ENCODE data around the gene NACC2.
"Not testable (repeated sequence)": the region's sequence is repeated elsewhere in the genome, so short reads cannot be mapped to it uniquely, and the experiment has no call there.

NACC2 gene

DNA sequence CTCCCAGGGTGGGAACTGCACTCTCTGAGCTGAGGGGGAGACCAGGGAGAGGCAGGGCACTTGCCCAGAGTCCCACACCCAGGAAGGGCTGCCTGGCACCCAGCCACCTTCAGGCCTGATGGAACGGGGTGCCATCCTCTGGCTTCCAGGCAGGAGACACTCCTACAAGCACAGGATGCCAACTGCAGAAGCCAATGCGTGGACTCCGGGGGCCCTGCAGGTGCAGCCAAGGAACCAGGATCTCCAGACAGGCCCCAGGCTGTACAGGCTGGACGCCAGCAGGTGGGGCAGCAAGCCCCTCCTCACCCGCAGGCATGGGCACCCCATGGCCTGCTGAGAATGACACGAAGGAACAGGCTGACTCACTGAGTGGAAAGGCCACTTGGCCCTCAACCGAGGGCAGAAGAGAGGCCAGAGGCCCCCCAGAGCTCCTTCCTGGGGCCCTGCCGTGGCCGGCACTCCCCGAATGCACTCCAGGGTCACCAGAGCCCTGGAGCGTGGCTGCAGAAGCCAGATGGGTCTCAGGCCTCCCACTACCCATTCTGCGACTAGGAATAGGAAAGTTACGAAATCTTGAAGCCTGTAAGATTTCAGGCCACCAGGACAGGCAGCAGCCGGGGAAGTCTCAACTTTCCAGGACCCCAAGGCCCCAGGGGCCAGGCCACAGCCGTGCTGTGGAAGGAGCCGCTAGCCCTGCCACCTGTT, 15.7 kb downstream of the NACC2 start:
- no peak for DNase-seq

DNA sequence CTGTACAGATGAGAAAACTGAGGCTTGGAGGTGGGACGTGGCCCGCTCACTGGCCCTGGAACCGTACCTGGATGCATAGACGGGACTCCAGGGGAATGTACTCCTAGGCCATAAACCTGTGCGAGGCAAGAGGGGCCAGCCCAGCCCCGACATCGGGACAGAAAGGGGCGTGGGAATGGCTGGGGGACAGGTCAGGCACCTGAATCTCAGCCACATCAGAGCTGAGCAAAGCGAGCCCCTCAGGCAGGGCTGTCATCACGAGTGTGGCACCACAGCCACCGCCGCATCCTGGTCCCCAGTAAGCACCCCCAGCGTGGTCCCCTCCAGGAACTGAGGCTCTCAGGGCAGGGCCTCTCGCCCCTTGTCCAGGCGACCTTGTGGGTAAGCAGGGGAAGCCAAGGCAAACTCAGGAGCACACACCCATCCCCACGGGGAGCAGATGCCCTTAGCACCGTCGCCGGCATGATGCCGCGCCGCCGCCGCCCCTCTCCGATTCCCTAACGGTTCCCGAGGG, 16.5 kb downstream of the NACC2 start:
- DNase-seq = no peak

DNA sequence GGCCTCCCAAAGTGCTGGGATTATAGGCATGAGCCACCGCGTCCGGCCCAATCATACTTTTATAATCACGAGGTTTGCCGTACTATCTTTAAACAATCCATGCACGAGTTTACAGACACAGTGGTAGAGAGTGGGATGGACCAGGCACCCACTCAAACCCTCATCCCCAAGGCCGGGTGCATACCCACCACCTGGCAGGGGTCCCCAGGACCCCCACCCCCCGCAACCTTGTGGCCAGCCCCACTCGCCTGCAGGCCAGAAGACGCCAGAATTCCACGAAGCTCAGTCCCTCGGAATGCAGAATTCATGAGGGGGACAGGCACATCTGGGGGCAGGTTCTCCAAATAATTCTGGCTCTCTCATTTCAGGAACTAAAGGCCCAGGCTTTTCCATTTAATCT, 17.1 kb downstream of the NACC2 start:
- DNase-seq = no peak

DNA sequence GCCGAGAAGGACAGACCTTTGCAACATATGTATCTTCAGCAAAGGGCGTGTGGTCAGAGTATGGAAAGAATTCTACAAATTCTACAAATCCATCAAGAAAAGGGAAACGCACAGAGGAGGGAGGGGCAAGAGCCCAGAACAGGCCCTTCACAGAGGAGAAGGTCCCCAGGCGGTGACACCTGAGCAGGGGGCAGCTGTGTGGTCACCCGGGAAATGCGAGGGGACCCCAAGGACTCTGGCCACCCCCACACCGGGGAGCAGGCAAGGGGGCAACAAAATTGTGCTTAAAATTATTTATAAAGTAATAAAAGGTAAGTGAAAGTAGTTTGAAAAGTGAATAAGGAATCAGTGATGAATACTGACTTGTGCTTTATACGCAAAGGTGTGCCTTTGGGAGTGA, 17.6 kb downstream of the NACC2 start:
- DNase-seq = no peak

DNA sequence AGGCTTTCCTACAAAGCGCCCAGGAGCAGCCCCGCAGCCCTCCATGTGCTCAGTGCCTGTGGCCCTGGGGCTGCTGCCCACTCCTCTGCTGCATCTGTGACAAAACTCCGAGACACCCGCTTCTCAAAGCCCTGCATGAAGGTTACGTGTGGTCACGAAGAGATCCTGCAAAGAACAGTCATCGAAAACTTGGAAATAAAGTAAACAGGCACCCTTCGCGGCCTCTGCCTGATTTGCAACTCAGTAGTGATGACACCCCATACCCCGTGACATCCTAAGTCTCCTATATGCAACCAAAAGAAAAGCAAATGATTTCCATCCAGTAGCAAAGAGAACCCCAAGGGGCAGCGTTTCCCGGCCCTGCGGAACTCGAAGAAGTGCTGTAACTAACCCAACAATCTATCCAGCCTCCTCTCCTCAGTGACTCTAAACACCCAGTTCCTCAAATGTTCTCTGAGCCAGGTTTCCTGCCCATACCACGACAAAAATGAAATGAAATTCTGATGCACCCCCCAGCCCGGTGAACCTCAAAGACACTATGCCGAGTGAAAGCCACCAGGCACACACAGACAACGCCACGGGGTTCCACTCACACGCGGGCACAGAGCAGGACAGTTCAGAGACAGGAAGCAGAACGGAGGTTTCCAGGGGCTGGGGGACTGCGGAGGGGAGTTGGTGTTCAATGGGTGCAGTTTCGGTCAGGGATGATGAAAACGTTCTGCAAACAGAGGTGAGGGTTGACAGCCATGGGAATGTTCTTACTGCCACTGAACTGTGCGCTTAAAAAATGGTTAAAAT, 19.0 kb downstream of the NACC2 start:
- no peak for DNase-seq

DNA sequence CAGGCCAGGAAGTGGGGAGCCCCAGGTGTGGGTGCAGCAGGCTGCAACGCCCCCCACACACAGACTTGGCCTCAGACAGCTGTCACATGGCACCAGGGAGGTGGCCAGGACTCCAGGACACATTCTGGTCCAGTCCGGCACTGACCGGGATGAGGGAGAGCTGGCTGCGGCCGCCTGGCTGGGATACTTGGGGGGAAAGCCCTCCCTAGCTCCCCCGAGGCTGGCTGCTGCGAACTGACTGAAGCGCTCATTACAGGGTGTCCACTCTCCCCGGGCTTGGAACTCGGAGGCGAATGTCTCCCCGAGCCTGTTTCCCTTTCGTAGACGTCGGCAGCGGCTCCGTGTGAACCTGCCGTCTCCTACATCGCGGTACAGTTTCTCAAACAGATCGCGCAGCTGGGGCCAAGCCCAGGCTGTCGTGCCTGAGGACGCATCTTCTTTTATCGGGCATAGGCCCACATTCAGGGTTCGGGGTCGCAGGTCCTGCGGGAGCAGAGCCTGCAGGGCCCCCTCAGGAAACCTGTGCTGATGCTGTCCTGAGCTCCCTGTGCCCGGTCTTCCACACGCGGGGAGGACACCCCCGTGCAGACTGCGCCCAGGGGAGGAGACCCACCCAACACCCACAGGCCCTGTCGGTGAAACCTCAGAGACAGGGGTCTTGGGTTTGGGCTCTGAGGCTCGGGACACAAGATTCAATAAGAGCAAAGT, 19.8 kb downstream of the NACC2 start:
- no peak for DNase-seq

DNA sequence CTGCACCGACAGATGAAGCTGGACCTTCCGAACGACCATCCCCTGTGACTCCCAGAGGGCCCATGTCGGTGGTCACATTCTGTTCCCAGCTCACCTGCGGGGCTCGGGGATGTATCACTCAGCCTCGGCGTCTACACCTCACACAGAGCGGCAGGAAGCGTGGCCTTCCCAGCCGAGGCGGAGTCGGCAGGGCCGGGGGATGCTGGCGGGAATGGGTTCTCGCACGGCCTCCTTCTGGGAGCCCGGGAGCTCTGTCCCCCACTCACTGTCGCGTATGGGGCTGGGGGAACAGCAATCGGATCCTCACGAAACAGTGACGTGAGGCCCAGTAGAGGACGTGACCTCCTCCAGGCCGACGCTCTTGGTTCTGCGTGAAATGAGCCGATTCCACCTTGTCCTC, 20.4 kb downstream of the NACC2 start:
- no peak for DNase-seq

DNA sequence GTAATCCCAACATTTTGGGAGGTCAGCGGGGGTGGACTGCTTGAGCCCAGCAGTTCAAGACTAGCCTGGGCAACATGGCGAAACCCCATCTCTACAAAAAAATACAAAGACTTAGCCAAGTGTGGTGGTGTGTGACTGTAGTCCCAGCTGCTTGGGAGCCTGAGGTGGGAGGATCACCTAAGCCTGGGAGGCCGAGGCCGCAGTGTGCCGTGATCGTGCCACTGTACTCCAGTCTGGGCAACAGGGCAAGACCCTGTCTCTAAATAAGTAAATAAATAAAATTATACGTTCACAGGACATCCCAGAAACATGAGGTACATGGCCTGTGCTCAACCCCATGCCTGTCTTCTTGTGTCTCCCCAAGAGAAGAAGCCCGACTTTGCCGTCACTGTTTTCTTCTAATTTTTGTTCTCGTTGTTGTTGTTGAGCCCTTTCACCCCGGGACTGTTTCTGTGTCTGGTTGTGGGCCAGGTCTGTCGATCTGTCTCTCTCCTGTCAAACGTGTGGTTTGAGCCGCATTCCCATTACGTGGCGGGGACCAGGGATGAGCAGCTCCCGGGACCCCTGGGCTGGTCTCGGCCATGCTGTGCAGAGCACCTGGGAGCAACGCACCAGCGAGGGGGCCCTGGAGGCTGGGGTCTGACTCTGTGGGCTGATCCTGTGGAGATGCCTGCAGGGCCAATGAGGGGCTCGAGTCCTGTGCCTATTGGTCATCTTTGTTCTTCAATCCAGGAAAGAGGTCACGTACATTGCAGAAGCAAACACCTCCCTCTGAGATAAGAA, 32.2 kb downstream of the NACC2 start:
- DNase-seq = no peak

DNA sequence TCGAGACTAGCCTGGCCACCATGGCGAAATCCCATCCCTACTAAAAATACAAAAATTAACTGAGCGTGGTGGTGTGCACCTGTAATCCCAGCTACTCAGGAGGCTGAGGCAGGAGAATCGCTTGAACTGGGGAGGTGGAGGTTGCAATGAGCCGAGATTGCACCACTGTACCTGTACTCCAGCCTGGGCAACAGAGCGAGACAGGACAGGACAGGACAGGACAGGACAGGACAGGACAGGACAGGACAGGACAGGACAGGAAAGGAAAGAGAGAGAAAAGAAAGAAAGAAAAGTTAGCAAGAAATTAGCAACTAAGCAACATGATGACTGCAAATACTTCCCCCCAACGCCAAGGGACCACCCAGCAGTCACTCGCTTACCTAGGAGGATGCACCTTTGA, 33.2 kb downstream of the NACC2 start:
- not testable (repeated sequence) for DNase-seq

DNA sequence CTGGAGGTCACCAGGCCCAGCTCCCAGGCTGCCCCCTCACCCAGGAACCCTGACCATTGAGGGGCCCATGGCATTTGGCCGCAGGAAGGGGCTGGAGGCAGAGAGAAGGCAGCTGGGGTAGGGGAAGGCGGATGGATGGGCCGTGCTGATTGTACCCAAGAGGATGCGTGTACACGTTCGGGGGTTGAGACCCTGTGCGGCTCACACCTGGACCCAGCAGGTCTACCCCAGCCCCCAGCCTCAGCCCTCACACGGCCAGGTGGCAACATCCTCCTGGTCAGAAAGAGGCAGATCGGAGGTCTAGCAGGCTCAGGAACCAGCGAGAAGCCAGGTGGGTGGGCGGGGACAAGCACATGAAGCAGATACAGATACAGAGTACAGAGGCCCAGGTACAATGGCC, 33.7 kb downstream of the NACC2 start:
- DNase-seq = no peak

DNA sequence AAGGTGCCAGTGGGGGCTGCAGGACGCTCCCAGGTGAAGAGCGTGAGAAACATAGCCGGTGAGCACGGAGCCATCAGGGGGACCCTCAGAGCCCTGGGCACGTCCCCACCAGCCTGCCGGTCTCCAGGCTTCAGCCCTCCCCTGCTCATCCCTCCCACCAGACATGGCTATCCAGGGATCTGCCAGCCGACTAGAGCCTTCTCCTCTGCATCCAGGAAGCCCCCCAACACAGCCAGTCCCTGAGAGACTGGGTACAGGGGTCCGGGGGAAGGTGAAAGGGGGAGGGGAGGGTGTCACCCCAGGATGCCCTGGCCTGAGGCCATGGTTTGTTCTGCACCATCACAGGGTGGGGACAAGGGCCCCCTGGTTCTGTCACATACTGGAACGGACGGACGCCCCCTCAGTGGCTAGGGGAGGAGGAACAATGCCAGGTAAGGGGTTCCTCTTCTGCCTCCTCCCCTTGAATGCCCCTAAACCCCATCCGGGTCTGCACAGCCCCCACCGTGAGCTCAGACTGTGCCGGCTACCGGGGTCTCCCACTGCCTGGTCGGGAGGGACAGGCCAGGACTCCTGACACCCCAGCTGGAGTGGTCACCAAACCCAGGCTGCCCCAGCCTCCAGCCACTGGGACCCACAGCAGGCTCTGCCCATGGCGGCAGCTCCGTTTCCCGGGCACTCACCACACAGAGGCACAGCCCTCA, 34.3 kb downstream of the NACC2 start:
- no peak for DNase-seq

DNA sequence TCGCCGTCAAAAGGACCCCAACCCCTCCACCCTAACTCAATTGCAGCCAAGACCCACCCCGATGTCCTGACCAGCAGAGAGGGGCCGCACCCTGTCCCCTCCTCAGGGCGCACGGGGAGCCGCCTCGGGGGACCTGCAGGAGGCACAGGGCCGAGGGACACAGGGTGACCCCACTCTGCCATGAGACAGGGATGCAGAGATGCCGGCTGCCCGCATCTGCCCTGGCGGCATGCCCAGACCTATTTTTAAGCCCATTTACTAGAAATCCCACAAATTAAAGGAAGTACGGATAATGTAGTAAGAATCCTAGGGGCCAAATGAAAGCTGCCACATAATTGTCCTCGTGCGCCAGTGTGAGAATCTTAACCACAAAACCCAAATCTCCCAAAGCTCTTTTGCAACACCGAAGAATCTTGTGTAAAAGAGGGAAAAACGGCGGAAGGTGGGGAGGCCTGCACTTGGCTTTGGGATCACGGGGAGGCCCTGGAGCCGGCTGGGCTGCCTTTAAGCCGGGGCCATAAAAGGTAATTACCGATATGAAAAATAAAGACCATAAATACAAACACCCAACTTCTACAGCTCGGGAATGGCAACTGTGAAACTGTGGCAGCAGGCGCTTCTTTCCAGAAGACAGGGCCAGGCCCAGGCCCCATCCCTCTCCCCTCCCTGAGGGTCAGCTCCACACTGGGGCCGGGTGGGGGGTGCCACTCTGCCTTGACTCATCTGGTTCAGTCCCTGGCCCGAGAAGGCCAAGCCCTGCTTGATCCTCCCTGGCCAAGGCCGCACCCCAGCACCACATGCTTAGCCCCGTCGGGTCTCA, 35.0 kb downstream of the NACC2 start:
- DNase-seq = peak; percentile 40

DNA sequence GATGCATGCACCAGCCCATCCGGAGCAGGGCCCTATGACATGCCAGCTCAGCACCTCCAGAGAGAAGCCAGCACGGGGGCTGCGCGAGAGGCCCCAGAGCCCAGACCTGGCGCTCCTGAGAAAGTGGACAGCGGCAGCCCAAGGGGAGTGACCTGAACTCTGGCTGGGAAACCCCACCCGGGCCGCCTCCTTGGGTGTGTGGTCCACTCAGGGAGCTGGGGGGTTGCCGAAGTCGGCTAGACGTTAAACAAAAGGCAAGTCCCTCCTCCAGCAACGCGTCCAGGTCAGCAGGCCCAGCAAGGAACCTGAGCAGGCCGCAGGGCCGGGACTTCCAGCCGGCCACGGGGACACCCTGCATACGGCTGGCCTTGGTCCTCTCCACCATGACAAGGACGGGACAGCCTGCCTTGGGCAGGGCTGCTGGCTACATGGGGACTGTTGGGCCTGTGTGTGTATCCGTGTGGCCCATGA, 35.7 kb downstream of the NACC2 start:
- peak; percentile 53 for DNase-seq

DNA sequence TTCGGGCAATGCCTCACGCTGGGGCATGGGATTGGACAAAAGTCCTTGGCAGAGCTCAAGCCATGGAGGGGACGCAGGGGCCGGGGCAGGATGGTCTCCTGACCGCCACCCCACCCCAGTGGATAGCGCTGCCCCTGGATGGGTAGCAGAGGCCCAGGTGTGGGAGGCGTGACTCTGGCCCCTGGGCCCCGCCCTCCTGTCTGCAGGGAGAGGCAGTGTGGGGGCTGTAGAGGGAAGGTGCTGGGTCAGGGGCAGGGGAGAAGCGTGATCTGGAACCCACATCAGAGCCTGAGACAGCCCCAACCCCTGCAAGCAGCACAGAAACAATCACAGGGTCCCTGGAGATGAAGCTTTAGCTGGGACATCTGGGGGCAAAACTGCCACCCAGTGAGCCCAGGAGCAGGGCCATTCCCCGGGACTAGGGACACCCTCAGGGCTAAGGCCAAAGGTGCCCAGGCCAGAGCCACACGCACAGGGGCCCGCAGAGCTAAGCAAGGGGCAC, 36.2 kb downstream of the NACC2 start:
- no peak for DNase-seq

DNA sequence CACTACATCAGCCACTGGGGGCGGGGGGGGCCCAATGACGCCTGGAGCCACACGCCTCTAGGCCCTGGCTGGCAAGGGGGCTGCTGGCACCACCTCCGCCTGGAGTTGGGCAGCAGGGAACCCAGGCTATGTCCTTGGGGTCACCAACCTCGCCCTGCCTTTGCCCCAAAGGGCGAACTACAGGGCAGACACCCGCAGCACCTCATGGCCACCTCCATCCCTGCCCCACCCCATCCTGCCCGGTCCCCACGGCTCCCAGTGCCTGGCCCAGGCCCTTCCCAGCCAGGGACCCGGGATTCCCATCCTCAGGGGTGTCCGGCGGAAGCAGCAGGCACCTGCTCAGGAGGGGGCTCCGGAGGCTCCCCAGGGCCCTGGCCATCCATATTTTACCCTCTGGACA, 37.0 kb downstream of the NACC2 start:
- DNase-seq = peak; percentile 38

DNA sequence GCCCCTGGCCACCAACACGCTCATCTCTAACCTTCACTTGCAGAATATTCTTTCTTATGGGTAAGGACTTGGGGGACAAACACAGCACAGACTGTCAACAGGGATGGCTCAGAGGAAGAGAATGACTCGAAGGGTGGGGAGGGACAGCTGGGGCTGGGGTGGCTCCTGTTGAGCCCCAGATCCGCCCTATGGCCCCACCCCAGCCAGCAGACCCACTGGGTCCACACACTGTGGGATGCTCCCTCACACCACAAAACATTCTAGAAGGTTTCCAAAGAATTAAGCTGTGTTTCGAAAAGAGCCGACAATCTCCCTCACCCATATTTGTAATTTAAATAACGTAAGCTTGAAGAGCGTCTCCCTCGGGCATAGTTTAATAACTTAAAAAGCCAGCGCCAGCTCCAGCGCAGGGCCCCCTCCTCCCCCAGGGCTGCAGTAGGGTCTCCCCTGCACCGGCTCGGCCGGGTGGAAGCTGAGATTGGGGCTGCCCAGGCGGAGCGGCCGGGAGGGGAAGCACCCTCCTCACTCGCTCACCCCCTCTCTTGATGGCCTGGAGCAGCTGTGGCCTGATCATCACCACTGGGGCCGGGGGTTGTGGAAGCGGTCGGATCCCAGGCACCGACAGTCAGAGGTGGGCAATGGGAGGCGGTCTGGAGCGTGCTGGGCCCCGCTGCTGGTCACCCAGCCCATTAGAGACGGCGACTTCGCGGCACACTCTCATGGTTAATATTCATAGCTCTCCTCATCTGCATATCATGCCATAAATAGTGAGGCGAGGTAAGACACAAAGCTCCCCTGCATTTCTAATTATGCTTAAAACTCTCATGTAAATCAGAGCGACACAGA, 37.6 kb downstream of the NACC2 start:
- no peak for DNase-seq

DNA sequence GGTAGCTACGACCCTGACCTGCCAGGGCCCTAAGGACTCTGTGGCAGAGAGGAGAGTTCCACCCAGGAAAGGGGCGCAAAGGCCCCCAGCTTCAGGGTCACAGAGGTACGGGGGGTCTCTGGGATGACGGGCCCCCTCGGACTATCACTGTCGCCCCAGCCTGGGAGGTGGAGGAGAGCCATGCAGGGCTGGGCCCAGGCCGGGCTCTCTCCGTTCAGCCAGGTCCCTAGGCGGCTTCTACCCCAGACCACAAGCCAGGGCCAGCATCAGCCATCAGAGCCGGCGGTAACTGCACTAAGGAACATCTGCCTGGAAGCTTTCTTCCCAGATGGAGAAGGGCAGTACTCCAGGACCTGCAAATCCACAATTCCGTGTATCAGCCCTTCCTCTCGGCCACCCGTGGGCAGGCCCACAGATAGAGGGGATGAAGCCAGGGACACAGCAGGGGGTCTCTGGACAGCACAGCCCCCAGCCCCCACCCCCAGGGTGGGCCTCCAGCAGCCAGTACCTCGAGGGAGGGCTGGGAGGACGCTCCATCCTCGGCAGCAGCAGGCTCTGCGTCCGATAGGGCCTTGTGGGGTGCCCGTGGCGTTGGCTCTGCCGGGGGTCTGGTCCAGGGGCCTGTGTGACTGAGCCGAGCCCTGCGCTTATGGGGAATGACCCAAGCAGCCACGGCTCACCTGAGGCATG, 38.4 kb downstream of the NACC2 start:
- DNase-seq = no peak

DNA sequence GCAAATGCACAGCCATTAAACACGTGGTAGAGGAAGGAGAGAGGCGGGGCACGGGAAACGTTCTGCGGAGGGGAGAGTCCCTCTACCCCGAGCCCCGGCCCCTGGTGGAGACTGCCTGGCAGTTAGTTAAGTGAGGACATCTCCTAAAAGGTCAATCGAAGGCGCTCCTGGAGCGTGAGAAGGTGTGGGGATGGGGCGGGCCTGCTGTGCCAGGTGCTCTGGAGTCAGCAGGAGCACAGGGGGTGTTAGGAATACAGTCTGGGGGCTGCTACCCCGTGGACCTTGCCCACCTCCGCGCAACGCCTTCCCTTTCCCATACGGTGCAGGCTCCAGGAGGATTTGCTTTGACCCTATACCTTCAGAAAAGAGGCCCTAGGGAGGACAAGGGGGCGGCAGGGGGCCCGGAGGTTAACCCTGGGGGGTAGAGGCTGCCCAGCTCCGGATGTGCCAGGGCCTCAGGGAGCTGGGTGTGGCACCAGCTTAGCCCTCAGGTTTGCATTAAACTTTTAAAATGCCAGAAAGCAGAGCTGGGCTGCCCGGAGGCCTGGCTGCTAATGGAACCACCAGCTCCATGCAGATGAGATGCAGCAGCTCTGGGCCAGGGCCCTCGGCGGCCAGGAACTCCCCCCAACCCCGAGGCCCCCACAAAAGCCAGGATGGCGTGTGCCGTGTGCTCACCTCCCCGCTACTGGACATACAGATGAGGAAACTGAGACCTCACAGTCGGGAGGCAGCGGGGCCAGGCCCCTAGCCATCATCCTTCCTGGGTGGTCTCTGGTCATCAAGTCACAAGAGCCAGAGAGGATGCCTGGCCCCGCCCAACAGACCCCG, 39.2 kb downstream of the NACC2 start:
- DNase-seq = no peak

Measured in activated CD8-positive, alpha-beta memory T cell treated with anti-CD3 and anti-CD28 coated beads for 24 hours (primary cell).